Measurements from ENCODE around the gene TRIM31. TPM values are rescaled to one million over a fixed set of nuclear protein-coding genes. Genes with fewer than 3 reads are reported as not detected.

TRIM31 gene
- total and polyA plus RNA-seq, 4 donors = 0.30 to 1.4 (median 0.31) TPM; not detected in 1

DNA sequence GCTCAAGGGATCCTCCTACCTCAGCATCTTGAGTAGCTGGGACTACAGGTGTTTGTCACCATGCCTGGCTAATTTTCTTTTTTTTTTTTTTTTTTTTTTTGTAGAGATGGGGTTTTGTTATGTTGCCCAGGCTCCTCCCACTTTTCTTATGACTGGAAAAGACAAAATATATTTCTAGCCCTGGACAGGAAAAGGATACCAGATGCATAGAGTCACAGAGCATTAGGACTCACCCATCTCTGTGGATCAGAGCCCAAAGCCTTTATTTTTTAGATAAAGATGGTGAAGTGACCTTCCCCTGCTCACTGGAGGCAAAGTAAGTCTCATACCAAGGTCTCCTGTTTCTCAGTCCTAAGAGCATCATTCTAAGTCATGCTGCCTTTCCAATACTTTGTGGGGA lies 44.7 kb upstream of the TRIM31 start:
- H3K36me3 ChIP-seq (ENCODE audit: control insufficient read depth in 4 of 4, insufficient read depth in 4 of 4, low read length in 4 of 4) = no peaks in the 10 kb centered on the region
- no peak overlapping the region for H3K4me3 ChIP-seq
- ATAC-seq (ENCODE audit: insufficient read depth, low FRiP score) (no peak), DNase-seq (no peak)
- H3K9ac ChIP-seq (ENCODE audit: insufficient read depth in 1 of 2, low read length in 2 of 2) = no peak overlapping the region
- no peak overlapping the region for H3K27ac ChIP-seq (ENCODE audit: low read depth in 1 of 2, low read length in 1 of 2)
- H3K9me3 ChIP-seq (ENCODE audit: control insufficient read depth in 4 of 4, insufficient read depth in 3 of 4, low read length in 3 of 4) = no peaks in the 10 kb centered on the region
- H3K27me3 ChIP-seq (ENCODE audit: control insufficient read depth in 3 of 3, insufficient read depth in 3 of 3, low read length in 2 of 3) = peaks cover 0 to 43% (median 0%) of the 10 kb centered on the region in 3 donors
- H3K4me1 ChIP-seq (ENCODE audit: control insufficient read depth in 5 of 5, insufficient read depth in 5 of 5, low read length in 5 of 5) = peaks cover 0 to 3% (median 0%) of the 10 kb centered on the region in 5 donors
- TF ChIP-seq, protein P1, sequence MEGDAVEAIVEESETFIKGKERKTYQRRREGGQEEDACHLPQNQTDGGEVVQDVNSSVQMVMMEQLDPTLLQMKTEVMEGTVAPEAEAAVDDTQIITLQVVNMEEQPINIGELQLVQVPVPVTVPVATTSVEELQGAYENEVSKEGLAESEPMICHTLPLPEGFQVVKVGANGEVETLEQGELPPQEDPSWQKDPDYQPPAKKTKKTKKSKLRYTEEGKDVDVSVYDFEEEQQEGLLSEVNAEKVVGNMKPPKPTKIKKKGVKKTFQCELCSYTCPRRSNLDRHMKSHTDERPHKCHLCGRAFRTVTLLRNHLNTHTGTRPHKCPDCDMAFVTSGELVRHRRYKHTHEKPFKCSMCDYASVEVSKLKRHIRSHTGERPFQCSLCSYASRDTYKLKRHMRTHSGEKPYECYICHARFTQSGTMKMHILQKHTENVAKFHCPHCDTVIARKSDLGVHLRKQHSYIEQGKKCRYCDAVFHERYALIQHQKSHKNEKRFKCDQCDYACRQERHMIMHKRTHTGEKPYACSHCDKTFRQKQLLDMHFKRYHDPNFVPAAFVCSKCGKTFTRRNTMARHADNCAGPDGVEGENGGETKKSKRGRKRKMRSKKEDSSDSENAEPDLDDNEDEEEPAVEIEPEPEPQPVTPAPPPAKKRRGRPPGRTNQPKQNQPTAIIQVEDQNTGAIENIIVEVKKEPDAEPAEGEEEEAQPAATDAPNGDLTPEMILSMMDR (IDR thresholded peaks at IDR 0.05; ENCODE audit: control extremely low read depth, extremely low read depth) = no peak

DNA sequence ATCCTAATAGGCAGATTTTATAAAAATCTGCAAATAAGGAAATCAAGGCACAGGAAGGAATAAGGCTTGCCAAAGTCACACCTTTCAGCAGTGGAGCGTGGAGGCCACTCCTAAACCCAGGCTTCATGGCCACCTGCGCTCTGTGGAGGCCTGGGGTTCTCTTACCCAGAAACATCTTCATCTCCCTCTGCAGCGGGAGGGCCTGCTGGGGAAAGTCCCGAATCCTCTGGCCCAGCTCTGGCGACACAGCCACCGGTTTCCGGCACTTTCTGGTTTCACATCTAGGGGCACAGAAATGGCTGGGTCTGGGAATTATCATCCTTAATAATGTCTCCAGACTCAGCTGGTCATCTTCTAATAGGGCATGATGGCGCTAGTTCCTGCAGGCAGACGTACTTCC lies 43.9 kb upstream of the TRIM31 start:
- Histone ChIP-seq H3K9ac (ENCODE audit: insufficient read depth in 1 of 2, low read length in 2 of 2) (no peak overlapping the region), H3K9me3 (ENCODE audit: control insufficient read depth in 4 of 4, insufficient read depth in 3 of 4, low read length in 3 of 4) (no peaks in the 10 kb centered on the region), H3K36me3 (ENCODE audit: control insufficient read depth in 4 of 4, insufficient read depth in 4 of 4, low read length in 4 of 4) (no peaks in the 10 kb centered on the region), H3K27ac (ENCODE audit: low read depth in 1 of 2, low read length in 1 of 2) (no peak overlapping the region), H3K4me1 (ENCODE audit: control insufficient read depth in 5 of 5, insufficient read depth in 5 of 5, low read length in 5 of 5) (peaks cover 0 to 3% (median 0%) of the 10 kb centered on the region in 5 donors), H3K4me3 (no peak overlapping the region), H3K27me3 (ENCODE audit: control insufficient read depth in 3 of 3, insufficient read depth in 3 of 3, low read length in 2 of 3) (peaks cover 0 to 43% (median 0%) of the 10 kb centered on the region in 3 donors)
- ATAC-seq (ENCODE audit: insufficient read depth, low FRiP score) (no peak), DNase-seq (no peak)
- 80 to 96% methylated on average over 9 of the region's 9 CpGs for WGBS, 2 donors
- TF ChIP-seq, protein P1 (IDR thresholded peaks at IDR 0.05; ENCODE audit: control extremely low read depth, extremely low read depth) = no peak

DNA sequence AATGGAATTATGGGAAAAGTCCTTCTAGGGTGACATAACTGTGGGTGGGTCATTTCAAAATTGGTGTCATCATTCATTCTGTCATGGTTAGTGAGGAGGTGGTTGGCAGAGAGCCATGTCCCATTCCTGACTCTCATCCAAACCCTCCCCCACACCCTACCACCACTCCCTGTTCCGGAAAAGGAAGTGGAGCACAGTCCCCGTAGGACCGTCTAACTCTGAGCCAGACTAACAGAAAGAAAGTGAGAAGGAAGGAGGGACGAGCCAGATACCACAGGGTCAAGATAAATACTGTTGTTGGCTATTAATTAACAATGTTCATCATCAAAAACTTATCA lies 43.3 kb upstream of the TRIM31 start:
- Histone ChIP-seq H3K9ac (ENCODE audit: insufficient read depth in 1 of 2, low read length in 2 of 2) (no peak overlapping the region), H3K36me3 (ENCODE audit: control insufficient read depth in 4 of 4, insufficient read depth in 4 of 4, low read length in 4 of 4) (no peaks in the 10 kb centered on the region), H3K27me3 (ENCODE audit: control insufficient read depth in 3 of 3, insufficient read depth in 3 of 3, low read length in 2 of 3) (peaks cover 0 to 43% (median 0%) of the 10 kb centered on the region in 3 donors), H3K27ac (ENCODE audit: low read depth in 1 of 2, low read length in 1 of 2) (no peak overlapping the region), H3K4me3 (no peak overlapping the region), H3K4me1 (ENCODE audit: control insufficient read depth in 5 of 5, insufficient read depth in 5 of 5, low read length in 5 of 5) (peaks cover 0 to 3% (median 0%) of the 10 kb centered on the region in 5 donors), H3K9me3 (ENCODE audit: control insufficient read depth in 4 of 4, insufficient read depth in 3 of 4, low read length in 3 of 4) (no peaks in the 10 kb centered on the region)
- peak; percentile 50 for ATAC-seq (ENCODE audit: insufficient read depth, low FRiP score)
- TF ChIP-seq, protein P1 (IDR thresholded peaks at IDR 0.05; ENCODE audit: control extremely low read depth, extremely low read depth) = no peak
- WGBS, 2 donors = 19 to 23% methylated on average over 4 of the region's 4 CpGs
- peak in 2 of 3 donors; percentile 10 to 45 for DNase-seq

Data from lung (tissue), 12 donors.